GM18505 (cell line): ENCODE data around the gene SPACA4.

Source experiments
- ATAC-seq: cut with Tn5 transposase; IDR thresholded peaks from one replicate; pipeline ENCODE4 v1.9.1; 2021; ENCODE audit not compliant: unreplicated experiment
- POLR2A ChIP-seq: IDR thresholded peaks from 4 replicates; pipeline ENCODE4 v1.6.1; 2011; ENCODE audit warnings: borderline replicate concordance; ENCODE audit not compliant: insufficient read depth, insufficient read length; ENCODE audit errors: extremely low read depth

SPACA4 gene

DNA sequence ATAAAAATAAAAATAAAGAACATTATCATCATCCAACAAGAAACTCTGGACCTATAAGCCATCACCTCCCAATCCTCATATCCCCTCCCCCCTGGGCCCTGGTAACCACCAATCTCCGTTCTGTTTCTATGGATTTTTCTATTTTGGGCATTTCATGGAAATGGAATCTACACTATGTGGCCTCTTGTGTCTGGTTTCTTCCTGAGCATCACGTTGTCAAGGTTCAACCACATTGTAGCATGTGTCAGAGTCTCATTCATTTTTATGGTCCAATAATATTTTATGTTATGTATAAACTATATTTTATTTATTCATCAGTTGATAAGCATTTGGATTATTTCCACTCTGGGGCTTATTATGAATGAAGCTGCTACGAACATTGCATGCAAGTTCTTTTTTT lies 27.7 kb upstream of the SPACA4 start:
- ATAC-seq = no peak
- TF ChIP-seq POLR2A = no peak

DNA sequence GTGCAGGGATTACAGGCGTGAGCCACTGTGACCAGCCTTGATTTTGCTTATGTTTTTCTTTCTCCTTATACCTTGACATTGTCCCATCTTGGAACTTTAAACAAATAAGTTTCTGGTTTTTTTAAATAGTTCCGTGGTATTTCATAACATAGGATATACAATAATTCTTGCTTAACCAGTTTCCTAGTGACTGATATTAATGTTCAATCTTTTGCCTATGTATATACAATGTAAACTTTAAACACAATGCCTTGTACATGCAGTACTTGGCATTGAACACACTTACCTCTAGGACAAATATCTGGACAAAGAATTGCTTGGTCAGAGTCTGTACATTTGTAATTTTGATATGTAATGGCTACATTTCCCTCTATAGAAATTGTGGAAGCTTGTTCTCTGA lies 24.4 kb upstream of the SPACA4 start:
- no peak for TF ChIP-seq POLR2A
- ATAC-seq = no peak

DNA sequence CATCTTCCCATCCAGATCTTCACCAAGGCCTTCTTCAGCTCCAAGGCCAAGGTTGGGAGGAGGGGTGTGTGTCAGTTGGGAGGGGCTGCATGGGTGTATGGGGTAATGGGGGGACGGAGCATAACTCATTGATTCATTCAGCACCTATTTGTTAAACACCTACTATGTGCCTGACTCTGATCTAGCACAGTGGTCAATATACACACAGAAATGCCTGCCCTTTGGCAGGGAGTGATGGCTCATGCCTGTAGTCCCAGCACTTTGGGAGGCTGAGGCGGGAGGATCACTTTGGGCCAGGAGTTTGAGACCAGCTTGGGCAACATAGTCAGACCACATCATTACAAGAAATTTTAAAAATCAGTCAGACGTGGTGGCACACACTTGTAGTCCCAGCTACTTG lies 19.2 kb upstream of the SPACA4 start:
- ATAC-seq = no peak
- no peak for TF ChIP-seq POLR2A

GRCh38 chr19:48588670-48589401 lies 17.7 kb upstream of the SPACA4 start:
- TF ChIP-seq POLR2A = no peak
- no peak for ATAC-seq

DNA sequence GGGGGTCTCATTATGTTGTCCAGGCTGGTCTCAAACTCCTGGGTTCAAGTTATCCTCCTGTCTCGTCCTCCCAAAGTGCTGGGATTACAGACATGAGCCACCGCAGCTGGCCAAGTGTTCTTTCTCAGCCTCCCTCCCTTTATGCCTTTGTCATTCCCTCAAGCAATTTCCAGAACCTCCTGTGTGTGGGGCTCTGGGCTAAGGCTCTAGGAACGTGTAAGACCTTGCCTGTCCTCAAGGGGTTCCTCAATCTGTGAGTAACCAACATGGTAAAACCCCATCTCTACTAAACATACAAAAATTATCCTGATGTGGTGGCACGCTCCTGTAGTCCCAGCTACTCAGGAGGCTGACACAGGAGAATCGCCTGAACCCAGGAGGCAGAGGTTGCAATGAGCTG lies 15.5 kb upstream of the SPACA4 start:
- no peak for ATAC-seq
- TF ChIP-seq POLR2A = no peak

- no peak for ATAC-seq
- no peak for TF ChIP-seq POLR2A
Observed at GRCh38 chr19:48595171-48595570, 11.4 kb upstream of the SPACA4 start.

DNA sequence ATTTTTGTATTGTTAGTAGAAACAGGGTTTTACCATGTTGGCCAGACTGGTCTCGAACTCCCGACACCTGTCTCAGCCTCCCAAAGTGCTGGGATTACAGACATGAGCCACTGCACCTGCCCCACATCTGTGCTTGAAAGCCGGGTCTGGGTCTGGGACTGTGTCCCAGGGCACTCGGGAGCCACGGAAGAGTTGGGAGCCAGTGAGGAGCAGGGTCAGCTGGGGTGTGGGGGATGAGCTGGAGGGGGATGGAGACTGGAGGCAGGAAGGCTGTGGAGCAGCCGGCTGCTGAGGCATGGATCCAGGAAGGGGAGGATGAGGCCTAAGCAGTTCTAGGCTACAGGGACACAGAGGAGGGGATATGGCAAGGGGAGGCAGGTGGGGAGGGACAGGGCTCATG lies 10.7 kb upstream of the SPACA4 start:
- ATAC-seq = no peak
- TF ChIP-seq POLR2A = no peak

DNA sequence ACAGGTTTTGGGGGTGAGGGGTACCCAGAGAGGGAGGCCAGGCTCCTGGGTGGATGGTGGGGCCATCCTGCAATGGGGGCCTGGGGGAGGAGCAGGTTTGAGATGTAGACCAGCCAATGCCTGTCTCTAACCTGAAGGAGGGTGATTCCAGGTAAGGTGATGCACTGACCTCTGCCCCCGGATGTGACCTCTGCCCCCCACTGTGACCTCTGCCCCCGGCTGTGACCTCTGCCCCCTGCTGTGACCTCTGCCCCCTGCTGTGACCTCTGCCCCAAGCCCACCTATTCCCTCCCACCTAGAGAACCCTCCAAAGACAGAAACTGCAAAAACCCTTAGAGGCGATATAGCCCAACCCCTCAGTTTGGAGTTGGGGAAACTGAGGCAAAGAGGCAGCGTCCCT lies 10.3 kb upstream of the SPACA4 start:
- TF ChIP-seq POLR2A = no peak
- ATAC-seq = no peak

DNA sequence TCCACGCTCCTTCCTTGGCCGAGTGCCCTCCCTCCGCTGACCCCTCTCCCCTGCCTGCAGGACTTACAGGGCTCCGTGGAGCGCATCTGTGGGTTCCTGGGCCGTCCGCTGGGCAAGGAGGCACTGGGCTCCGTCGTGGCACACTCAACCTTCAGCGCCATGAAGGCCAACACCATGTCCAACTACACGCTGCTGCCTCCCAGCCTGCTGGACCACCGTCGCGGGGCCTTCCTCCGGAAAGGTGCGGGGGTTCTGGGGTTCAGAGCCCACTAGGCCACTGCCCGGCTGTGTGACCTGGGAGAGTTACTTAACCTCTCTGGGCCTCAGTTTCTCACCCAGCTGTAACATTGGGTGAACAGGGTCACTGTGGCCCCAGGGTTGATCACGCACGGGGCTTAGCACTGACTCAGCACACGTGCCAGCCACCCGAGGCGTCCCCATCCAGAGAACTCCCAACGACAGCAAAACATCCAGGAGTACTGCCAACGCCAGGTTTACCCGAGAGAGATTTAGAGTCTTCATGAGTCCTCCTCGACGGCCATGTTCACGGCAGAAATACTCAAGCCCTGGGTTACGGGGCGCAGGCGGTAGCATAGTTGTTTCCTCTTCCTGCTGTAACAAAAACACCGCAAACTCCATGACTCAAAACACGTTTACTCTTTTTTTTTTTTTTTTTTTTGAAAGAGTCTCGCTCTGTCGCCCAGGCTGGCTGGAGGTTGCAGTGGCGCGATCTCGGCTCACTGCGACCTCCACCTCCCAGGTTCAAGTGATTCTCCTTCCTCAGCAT lies 9.7 kb upstream of the SPACA4 start:
- peak; percentile 32 for TF ChIP-seq POLR2A
- ATAC-seq = no peak

DNA sequence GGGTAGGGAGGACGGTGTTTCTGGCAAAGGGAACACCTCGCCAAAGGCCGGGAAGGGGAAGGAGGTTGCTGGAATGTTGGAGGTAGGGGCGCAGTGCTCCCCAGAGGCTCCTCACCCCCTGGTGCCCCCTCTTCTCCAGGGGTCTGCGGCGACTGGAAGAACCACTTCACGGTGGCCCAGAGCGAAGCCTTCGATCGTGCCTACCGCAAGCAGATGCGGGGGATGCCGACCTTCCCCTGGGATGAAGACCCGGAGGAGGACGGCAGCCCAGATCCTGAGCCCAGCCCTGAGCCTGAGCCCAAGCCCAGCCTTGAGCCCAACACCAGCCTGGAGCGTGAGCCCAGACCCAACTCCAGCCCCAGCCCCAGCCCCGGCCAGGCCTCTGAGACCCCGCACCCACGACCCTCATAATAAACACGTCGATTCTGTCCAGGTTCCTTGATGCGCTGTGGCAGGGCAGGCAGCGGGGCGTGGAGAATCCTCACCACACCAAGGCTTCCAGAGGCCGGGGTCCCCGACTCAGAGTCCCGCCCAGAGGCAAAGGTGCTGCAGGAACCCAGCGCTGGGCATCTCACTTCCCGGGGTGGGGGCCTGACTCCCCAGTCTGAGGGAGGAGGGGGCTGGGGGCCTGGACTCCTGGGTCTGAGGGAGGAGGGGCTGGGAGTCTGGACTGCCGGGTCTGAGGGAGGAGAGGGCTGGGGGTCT lies 7.4 kb upstream of the SPACA4 start:
- ATAC-seq = no peak

DNA sequence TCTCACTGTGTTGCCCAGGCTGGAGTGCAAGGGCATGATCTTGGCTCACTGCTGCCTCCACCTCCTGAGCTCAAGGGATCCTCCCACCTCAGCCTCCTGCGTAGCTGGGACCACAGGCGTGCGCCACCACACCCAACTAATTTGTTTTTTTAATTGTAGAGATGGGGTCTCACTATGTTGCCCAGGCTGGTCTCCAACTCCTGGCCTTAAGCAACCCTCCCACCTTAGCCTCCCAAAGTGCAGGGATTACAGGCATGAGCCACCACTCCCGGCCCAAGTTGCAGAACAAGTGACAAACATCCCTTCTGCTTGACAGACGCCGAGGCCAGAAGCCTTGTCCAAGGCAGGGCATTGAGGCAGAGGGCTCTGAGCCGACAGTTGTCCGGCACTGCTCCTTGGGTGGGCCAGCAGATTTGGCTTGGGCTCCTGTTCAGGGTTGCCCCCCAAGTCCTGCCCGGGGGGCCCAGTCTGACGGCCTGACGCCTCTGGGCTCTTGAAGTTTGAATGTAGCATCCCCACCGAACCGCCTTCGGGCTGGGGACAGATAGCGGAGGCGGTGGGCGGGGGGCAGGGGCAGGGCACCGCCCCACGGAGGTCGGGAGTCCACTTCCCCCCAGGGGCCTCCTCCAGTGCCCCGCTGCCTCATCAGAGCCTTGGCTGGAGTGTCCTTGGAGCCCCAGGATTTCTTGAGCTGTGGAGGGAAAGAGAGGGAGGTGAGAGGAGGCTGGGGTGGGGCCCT lies 5.7 kb upstream of the SPACA4 start:
- no peak for TF ChIP-seq POLR2A
- no peak for ATAC-seq

More for the DNA sequence above, 7.4 kb upstream of the SPACA4 start:
- no peak for TF ChIP-seq POLR2A

GRCh38 chr19:48603001-48603400 lies 3.5 kb upstream of the SPACA4 start:
- no peak for ATAC-seq
- TF ChIP-seq POLR2A = no peak

DNA sequence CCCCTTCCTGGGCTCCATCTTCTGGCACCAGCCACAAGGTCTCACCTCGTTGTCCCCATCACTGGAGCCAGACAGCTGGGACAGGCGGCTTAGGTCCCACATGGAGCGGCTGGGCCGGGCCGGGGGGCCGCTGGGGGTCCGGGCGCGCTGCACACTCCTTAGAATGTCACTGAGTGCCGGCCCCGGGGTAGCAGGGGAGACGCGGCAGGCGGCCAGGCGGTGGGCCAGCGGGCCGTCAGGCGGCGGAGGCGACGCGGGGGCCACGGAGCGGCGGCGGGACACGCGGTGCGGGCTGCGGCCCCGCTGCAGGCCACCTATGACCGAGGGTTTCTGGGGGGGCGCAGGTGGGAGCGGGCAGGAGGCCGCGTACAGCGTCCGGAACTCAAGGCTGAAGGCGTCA lies 3.1 kb upstream of the SPACA4 start:
- TF ChIP-seq POLR2A = no peak
- no peak for ATAC-seq

GRCh38 chr19:48603850-48604249 lies 2.7 kb upstream of the SPACA4 start:
- no peak for TF ChIP-seq POLR2A
- no peak for ATAC-seq

DNA sequence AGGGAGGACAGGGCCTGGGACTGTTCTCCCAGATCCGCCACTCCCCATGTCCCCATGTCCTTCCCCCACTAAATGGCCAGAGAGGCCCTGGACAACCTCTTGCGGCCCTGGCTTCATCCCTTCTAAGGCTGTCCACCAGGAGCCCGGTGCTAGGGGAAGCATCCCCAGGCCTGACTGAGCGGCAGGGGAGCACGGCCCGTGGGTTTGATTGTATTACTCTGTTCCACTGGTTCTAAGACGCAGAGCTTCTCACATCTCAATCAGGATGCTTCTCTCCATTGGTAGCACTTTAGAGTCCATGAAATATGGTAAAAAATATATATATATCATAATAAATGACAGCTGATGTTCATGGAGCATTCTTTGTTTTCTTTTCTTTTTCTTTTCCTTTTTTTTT lies 815 bp downstream of the SPACA4 start:
- no peak for TF ChIP-seq POLR2A
- ATAC-seq = no peak
